Measurements from ENCODE around the gene MPIG6B.

MPIG6B gene

DNA sequence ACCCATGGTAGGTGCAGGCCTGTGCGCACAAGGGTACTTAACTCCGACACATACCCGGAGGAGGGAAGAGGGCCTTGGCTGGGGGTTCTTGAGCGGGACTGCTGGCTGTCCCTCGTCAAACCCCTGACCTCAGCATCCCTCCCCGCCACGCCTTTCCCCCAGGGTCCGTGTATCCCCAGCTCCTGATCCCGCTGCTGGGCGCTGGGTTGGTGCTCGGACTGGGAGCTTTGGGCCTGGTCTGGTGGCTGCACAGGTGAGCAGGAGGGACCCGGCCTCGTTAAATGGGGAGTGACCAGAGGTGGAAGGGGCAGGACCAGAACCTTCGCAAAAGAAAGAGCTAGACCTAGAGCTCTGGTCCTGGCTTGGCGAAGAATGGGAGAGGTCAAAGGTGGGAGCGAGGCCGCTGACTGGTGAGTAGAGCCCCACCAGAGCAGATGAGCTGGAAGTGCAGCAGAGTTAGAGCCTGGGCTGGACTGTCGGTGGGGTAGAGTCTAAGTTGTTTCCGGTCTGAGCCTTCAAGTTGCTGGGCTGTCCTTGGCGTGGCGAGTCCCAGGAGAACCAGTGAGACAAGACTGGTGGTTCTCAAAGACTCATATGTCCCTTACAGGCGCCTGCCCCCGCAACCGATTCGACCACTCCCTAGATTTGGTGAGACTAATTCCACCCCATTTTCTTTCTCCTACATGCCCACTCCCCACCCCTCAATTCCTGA, 963 bp downstream of the MPIG6B start:
- TF ChIP-seq, protein P1, sequence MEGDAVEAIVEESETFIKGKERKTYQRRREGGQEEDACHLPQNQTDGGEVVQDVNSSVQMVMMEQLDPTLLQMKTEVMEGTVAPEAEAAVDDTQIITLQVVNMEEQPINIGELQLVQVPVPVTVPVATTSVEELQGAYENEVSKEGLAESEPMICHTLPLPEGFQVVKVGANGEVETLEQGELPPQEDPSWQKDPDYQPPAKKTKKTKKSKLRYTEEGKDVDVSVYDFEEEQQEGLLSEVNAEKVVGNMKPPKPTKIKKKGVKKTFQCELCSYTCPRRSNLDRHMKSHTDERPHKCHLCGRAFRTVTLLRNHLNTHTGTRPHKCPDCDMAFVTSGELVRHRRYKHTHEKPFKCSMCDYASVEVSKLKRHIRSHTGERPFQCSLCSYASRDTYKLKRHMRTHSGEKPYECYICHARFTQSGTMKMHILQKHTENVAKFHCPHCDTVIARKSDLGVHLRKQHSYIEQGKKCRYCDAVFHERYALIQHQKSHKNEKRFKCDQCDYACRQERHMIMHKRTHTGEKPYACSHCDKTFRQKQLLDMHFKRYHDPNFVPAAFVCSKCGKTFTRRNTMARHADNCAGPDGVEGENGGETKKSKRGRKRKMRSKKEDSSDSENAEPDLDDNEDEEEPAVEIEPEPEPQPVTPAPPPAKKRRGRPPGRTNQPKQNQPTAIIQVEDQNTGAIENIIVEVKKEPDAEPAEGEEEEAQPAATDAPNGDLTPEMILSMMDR (conservative IDR thresholded peaks at IDR 0.05), result no peak
- TF ChIP-seq ZFX (IDR thresholded peaks at IDR 0.05), result no peak
- no peak overlapping the region for H3K27ac ChIP-seq

DNA sequence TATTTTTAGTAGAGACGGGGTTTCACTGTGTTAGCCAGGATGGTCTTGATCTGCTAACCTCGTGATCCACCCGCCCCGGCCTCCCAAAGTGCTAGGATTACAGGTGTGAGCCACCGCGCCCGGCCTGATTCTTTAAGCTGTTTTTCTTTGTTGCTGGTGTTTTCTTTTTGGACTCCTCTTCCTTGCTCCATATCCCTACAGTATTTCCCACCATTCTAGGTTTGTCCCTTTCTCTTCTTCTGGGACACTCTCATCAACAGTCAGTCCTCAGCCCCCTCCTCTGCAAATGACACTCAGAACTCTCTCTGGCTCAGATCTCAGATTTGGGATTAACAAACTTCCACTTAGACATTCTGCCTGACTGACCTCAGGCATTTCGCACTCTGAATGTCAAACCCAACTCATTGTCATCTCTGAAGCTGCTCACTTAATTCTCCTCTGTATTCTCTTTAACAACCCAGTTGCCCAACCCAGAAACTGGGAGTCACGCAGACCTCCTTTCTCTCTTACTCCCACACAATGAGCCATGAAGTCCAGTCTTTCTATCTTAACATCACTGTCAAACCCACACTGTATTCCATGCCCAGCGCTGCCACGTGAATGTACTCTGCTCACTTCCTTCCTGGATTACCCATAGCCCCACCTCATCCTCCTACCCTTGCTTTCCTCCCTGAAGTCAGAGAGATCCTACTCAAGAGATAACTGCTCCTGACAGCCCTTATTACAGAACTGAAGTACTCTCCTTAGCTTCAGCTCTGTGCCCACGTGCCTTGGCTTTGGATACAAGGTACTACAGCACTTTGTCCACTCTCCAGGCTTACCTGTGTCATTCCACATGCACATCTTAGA, 2.6 kb downstream of the MPIG6B start:
- TF ChIP-seq ZFX (IDR thresholded peaks at IDR 0.05), result no peak
- TF ChIP-seq, protein P1 (conservative IDR thresholded peaks at IDR 0.05), result no peak
- H3K27ac ChIP-seq, result no peak overlapping the region

DNA sequence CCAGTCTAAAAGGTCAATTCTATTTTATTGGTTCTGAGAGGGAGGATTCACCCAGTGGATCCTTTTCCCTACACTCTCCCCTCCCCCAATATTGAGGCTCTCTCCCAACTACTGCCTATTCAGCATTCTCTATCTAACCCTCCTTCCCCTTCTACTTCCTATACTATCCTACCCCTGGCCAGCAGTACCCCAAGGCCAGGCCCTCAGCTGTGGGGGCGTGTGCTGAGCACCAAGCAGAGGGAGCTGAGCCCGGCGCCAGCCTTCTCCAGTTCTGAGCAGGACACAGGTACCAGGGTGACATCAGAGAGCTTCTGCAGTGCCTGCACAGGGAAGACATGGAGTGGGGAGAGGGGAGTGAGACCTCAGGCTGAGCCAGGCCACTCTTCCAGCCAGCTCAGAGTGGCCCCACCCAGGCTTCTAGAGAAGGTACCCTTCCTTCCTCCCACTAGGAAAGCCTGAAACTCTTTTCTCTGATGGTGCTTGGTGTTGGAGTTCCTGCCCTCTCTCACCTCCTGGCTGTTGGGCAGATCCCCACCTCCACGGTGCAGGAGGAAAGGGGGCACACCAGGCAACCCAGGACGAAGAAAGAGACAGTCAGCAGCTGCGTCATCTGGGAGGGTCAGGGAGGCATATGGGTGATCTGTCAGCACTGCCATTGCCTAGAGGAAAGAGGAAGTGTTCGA, 4.0 kb downstream of the MPIG6B start:
- no peak overlapping the region for H3K27ac ChIP-seq
- TF ChIP-seq ZFX (IDR thresholded peaks at IDR 0.05), result no peak
- TF ChIP-seq, protein P1 (conservative IDR thresholded peaks at IDR 0.05), result no peak

DNA sequence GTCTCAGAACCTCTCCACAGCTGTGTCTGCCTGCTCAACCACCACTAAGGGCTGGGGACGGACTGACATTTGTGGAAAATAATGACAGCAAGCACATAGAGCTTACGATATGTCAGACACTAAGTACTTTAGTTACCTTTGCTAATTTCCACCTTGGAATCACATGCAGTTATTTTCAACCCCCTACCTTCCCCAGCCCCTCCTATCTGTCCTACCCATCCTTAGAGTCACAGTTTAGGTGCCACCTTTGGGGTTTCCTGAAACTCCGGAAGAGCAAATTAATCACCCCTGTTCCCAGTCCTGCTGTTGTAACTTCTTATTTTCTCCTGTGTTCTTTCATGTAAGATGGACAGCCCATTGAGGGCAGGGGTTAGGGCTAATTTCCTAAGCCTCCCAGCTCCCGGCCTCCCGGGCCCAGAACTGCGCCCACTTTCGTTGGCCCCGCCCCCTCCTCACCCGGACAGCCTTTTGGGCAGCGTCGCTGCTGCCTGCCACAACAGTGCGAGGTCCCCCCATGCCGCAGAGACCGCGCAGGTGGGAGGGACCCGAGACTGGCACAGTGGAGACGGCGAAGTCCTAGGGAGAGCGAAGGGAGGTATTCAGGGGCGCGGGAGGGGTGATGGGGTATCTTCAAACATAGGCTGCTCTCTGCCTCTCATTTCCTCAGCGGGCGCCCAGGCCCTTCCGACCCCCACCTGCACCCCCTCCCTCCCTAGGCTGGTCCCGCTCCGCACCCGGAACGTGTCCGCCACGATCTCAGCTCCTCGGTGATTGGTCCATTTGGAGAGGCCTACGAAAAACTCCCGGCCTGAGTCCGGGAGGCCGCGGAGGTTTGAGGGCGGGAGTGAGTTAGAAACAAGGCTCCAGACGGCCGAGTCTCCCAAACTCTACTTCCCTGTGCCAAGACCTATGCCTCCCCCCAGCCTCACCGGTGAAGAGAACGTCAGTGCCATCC, 4.8 kb downstream of the MPIG6B start:
- no peak overlapping the region; the same call in 1 of the 2 replicates for H3K27ac ChIP-seq
- TF ChIP-seq ZFX (IDR thresholded peaks at IDR 0.05), result no peak

DNA sequence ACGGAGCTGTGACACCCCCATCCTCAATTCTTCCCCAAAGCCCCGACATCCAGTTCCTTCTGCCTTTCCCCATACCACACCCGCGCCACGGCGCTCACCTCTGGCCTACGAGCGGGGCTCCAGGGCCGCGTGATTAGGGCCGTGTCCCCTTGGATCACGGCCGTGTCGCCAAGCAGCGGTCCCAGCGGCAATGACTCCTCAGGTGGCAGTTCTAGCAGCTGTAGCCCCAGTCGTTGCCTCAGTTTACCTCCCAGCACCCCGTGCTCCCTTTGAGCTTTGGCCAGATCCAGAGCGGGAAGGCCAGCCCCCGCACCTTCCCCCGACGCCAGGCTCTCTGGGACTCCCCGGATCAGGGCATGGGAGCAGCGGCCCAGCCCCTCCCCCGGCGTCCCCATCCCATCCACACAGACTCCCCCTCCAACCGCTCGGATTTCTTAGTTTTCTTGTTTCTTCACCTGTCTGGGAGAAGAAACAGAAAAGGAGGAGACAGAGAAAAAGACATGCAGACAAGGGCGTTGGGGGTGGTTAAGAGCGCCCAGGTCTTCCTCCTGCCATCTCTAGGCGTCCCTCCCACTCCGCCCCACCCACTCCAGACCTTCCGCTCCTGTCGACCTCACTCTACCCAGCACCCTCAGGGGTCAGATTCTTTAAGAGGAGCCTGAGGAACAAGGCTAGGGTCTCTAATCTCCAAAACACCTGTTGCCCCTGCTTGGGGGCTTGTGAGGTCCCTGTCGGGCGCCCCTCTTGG, 5.8 kb downstream of the MPIG6B start, which contains the start of gene DDAH2:
Gene DDAH2 (minus strand): TSS at position 533 of the 748 bp plus-strand sequence. CDS start 138 bp downstream, at position 395.
- H3K27ac ChIP-seq, result peak within 1 kb of the TSS; percentile 68
- TF ChIP-seq ZFX (IDR thresholded peaks at IDR 0.05), result no peak
- TF ChIP-seq, protein P1 (conservative IDR thresholded peaks at IDR 0.05), result peak; percentile 81

DNA sequence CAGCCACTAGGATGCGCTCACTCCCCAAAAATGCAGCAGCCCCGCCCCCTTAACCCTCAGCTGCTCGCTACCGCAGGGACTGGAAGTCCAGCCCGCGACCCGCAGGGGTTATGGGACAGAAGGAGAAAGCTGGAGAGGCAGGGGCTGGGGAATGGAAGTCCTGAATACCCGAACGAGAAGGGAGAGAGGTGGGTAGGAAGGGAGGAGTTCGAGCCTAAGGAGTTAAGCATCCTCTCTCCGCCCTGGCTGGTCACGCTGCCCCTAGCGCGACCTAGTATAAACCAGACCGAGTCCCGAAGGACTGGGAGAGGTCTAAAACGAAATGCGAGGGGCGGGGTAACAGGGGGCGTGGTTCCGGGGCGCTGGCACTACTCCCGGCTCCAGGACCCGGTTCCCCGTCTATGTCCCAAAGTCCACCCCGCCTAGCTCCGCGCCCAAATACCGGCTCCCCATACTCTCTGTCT, 6.4 kb downstream of the MPIG6B start:
- H3K27ac ChIP-seq, result peak overlapping the region; percentile 68
- TF ChIP-seq, protein P1 (conservative IDR thresholded peaks at IDR 0.05), result peak; percentile 59
- no peak for TF ChIP-seq ZFX (IDR thresholded peaks at IDR 0.05)

Measured in C4-2B (cell line).